Activated B cell treated with CpG ODN at 0.5 μM for 24 hours (primary cell): Measurements from ENCODE around the gene SCP2. TPM values are rescaled to one million over a fixed set of nuclear protein-coding genes. Genes with fewer than 3 reads are reported as not detected.
A peak's percentile ranks its signal among the peaks of the same experiment; 100 is the strongest.

Experiments
- ATAC-seq: fragments of 200-7000 bp; cut with Tn5 transposase; one replicate; pipeline ENCODE4 v1.10.0; 2021; ENCODE audit warnings: low read depth, mild to moderate bottlenecking, moderate library complexity
- CTCF ChIA-PET: fragments of 350-600 bp; sonication (Branson Sonifier 250); formaldehyde crosslinking; loops from one replicate; lab custom pipeline; 2021; ENCODE audit warnings: antibody characterized with exemption; lab: Charles Lee
- POLR2A ChIA-PET: fragments of 350-600 bp; sonication (Branson Sonifier 250); formaldehyde crosslinking; loops from one replicate; lab custom pipeline; 2021; ENCODE audit warnings: antibody characterized with exemption; lab: Charles Lee
- DNase-seq: peaks from one replicate; pipeline ENCODE4 v3.0.0; 2022
- H3K27ac Mint-ChIP-seq: one replicate; pipeline ENCODE4 v1.8.0; 2020; ENCODE audit warnings: mixed read lengths
- H3K27me3 Mint-ChIP-seq: one replicate; pipeline ENCODE4 v1.8.0; 2021; ENCODE audit warnings: mixed read lengths
- H3K36me3 Mint-ChIP-seq: one replicate; pipeline ENCODE4 v1.8.0; 2021; ENCODE audit warnings: low read depth, mixed read lengths
- H3K4me1 Mint-ChIP-seq: one replicate; pipeline ENCODE4 v1.8.0; 2021; ENCODE audit warnings: mixed read lengths
- H3K4me3 Mint-ChIP-seq: one replicate; pipeline ENCODE4 v1.8.0; 2020; ENCODE audit warnings: mild to moderate bottlenecking, mixed read lengths
- H3K9me3 Mint-ChIP-seq: one replicate; pipeline ENCODE4 v1.8.0; 2020; ENCODE audit warnings: mixed read lengths
- intact Hi-C: fragments of 100-400 bp; cut with micrococcal nuclease; formaldehyde crosslinking; loops from one replicate; pipeline ENCODE4 v1.15.1; 2024
- total RNA-seq: library from RNA; stranded (reverse); gene quantifications from 2 replicates; pipeline ENCODE4 v1.2.3, GENCODE V29; 2022
- TF ChIP-seq, protein P1 (sequence below): fragments of 200-600 bp; IDR thresholded peaks from one replicate; pipeline ENCODE4 v1.8.0; 2022; ENCODE audit warnings: antibody characterized with exemption, mild to moderate bottlenecking

The SCP2 gene
- total RNA-seq, 1 donor from 2014 or later, result 72.2 TPM

- no peaks in the 10 kb centered on the region for H3K9me3 Mint-ChIP-seq
- no peak overlapping the region for H3K4me3 Mint-ChIP-seq
- POLR2A ChIA-PET, result no interaction called here
- H3K36me3 Mint-ChIP-seq, result peaks cover 4% of the 10 kb centered on the region
- H3K27ac Mint-ChIP-seq, result no peak overlapping the region
- CTCF ChIA-PET, result no interaction called here
- DNase-seq (no peak), ATAC-seq (no peak)
- intact Hi-C loops, result loop anchor here (5.0 to 10.0 kb wide), 4 partner anchors 184 to 1136 kb away; partner anchors contain the start of genes CC2D1B, CPT2 and NRDC
- H3K27me3 Mint-ChIP-seq, result peaks cover 2% of the 10 kb centered on the region
- TF ChIP-seq, protein P1, sequence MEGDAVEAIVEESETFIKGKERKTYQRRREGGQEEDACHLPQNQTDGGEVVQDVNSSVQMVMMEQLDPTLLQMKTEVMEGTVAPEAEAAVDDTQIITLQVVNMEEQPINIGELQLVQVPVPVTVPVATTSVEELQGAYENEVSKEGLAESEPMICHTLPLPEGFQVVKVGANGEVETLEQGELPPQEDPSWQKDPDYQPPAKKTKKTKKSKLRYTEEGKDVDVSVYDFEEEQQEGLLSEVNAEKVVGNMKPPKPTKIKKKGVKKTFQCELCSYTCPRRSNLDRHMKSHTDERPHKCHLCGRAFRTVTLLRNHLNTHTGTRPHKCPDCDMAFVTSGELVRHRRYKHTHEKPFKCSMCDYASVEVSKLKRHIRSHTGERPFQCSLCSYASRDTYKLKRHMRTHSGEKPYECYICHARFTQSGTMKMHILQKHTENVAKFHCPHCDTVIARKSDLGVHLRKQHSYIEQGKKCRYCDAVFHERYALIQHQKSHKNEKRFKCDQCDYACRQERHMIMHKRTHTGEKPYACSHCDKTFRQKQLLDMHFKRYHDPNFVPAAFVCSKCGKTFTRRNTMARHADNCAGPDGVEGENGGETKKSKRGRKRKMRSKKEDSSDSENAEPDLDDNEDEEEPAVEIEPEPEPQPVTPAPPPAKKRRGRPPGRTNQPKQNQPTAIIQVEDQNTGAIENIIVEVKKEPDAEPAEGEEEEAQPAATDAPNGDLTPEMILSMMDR, result no peak
- peaks cover 21% of the 10 kb centered on the region for H3K4me1 Mint-ChIP-seq
These were observed 84.1 kb downstream of the SCP2 start for GRCh38 chr1:53011175-53011574.

- CTCF ChIA-PET, result no interaction called here
- Mint-ChIP-seq H3K27ac (peak overlapping the region; percentile 72), H3K4me1 (peaks cover 36% of the 10 kb centered on the region), H3K9me3 (no peaks in the 10 kb centered on the region), H3K27me3 (no peaks in the 10 kb centered on the region), H3K36me3 (peaks cover 19% of the 10 kb centered on the region), H3K4me3 (peak overlapping the region; percentile 92)
- intact Hi-C loops, result loop anchor here (1.0 to 10.0 kb wide), 6 partner anchors 94 to 1140 kb away; partner anchors contain the start of genes CC2D1B, CPT2, ECHDC2 and MAGOH
- TF ChIP-seq, protein P1, result no peak
- ATAC-seq, result peak; percentile 94
- POLR2A ChIA-PET, result interaction anchor here (0.9 to 1.4 kb wide), 2 partner anchors 352 to 982 kb away, joined by 3 to 4 read pairs; no protein-coding TSS in a partner anchor
- peak; percentile 37 for DNase-seq
These were observed 87.9 kb downstream of the SCP2 start for GRCh38 chr1:53014791-53015507.

DNA sequence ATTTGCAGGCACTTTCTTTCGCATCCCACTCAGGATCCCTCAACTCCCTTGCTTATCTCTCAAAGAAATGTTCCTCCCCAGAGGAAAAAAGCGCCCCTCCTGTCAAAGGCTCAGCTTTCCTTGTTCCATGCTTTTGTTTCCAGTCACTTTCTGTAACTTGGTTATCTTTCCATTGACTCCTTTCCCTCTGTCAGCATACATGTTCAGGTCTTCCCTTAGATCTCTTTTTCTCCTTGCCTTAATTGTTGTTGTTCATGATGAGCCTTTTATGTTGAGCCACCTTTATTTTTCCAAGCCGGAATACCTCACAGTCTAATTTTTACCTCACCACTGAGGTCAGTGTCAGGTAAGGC lies 88.4 kb downstream of the SCP2 start:
- ATAC-seq (no peak), DNase-seq (no peak)
- H3K4me1 Mint-ChIP-seq, result peaks cover 36% of the 10 kb centered on the region
- H3K9me3 Mint-ChIP-seq, result no peaks in the 10 kb centered on the region
- H3K27ac Mint-ChIP-seq, result no peak overlapping the region
- intact Hi-C loops, result loop anchor here (2.0 to 10.0 kb wide), 3 partner anchors 95 to 1141 kb away; partner anchors contain the start of genes CPT2, ECHDC2 and NRDC
- H3K4me3 Mint-ChIP-seq, result peak overlapping the region; percentile 92
- TF ChIP-seq, protein P1, result no peak
- no peaks in the 10 kb centered on the region for H3K27me3 Mint-ChIP-seq
- H3K36me3 Mint-ChIP-seq, result peaks cover 19% of the 10 kb centered on the region
- CTCF ChIA-PET, result no interaction called here
- POLR2A ChIA-PET, result interaction anchor here (1.4 kb wide), 1 partner anchor 352 kb away, joined by 3 read pairs; no protein-coding TSS in a partner anchor

DNA sequence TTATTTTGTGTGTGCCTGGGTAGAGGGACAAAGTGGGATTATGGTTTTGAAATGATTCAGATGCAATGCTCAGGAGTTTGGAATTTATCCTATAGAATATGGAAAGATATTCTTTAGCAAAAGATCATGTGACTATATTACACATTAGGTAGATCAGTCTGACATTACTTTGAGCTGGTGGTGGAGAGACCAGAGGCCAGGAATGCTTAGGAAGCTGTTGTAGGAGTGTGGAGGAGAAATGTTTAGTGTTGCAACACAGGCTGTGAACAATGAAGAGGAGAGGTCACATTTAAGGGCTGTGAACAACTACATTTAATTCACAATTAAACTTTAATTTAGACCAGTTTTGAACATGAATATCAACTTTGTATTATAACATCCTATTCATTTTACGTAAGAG lies 89.6 kb downstream of the SCP2 start:
- CTCF ChIA-PET, result no interaction called here
- TF ChIP-seq, protein P1, result no peak
- H3K4me1 Mint-ChIP-seq, result peaks cover 36% of the 10 kb centered on the region
- DNase-seq (no peak), ATAC-seq (no peak)
- peaks cover 22% of the 10 kb centered on the region for H3K36me3 Mint-ChIP-seq
- H3K27ac Mint-ChIP-seq, result no peak overlapping the region
- H3K9me3 Mint-ChIP-seq, result no peaks in the 10 kb centered on the region
- H3K4me3 Mint-ChIP-seq, result no peak overlapping the region
- POLR2A ChIA-PET, result no interaction called here
- H3K27me3 Mint-ChIP-seq, result no peaks in the 10 kb centered on the region
- intact Hi-C loops, result loop anchor here (10.0 kb wide), 2 partner anchors 178 to 1142 kb away; partner anchors contain the start of genes CPT2 and NRDC

GRCh38 chr1:53020588-53020987 lies 93.5 kb downstream of the SCP2 start:
- intact Hi-C loops, result no loop called here
- ChIA-PET POLR2A (no interaction called here), CTCF (no interaction called here)
- H3K4me3 Mint-ChIP-seq, result no peak overlapping the region
- H3K36me3 Mint-ChIP-seq, result peaks cover 22% of the 10 kb centered on the region
- ATAC-seq (no peak), DNase-seq (no peak)
- no peaks in the 10 kb centered on the region for H3K27me3 Mint-ChIP-seq
- H3K27ac Mint-ChIP-seq, result no peak overlapping the region
- H3K4me1 Mint-ChIP-seq, result peaks cover 22% of the 10 kb centered on the region
- TF ChIP-seq, protein P1, result no peak
- H3K9me3 Mint-ChIP-seq, result no peaks in the 10 kb centered on the region
